Mesenchymal stem cell (in vitro differentiated cells and primary cell): ENCODE measurements around the gene ZNF521.
"Not testable (repeated sequence)": the region's sequence is repeated elsewhere in the genome, so short reads cannot be mapped to it uniquely, and the experiment has no call there.

ENCODE experiments used
- DNase-seq: peaks from one replicate; pipeline ENCODE4 v3.0.0-alpha.2; 2013
- H2AFZ ChIP-seq: one replicate; pipeline ENCODE4 v1.6.1; 2013; ENCODE audit warnings: low read depth, mild to moderate bottlenecking, control low read depth, inconsistent platforms, low read length, moderate library complexity
- H2AK5ac ChIP-seq: 2 replicates; pipeline ENCODE4 v1.6.1; 2013; ENCODE audit warnings: low read length, moderate library complexity, mild to moderate bottlenecking, inconsistent platforms; ENCODE audit not compliant: severe bottlenecking
- H2BK120ac ChIP-seq: one replicate; pipeline ENCODE4 v1.6.1; 2013; ENCODE audit warnings: low read depth, mild to moderate bottlenecking, inconsistent platforms, low read length, moderate library complexity
- H2BK12ac ChIP-seq, 2 experiments: one replicate each; pipeline ENCODE4 v1.6.1; 2013; ENCODE audit warnings: inconsistent platforms in 2 of 2, low read length in 2 of 2, mild to moderate bottlenecking in 2 of 2, moderate library complexity in 2 of 2, control low read depth in 1 of 2
- H2BK15ac ChIP-seq: one replicate; pipeline ENCODE4 v1.6.1; 2013; ENCODE audit warnings: mild to moderate bottlenecking, low read depth, inconsistent platforms; ENCODE audit not compliant: poor library complexity, severe bottlenecking
- H2BK5ac ChIP-seq: 2 replicates; pipeline ENCODE4 v1.6.1; 2013; ENCODE audit warnings: low read depth, mild to moderate bottlenecking, low read length, control low read depth, inconsistent platforms; ENCODE audit not compliant: poor library complexity, severe bottlenecking
- H3K14ac ChIP-seq, 2 experiments: one replicate each; pipeline ENCODE4 v1.6.1; 2013; ENCODE audit warnings: inconsistent platforms in 2 of 2, low read length in 2 of 2, control low read depth in 1 of 2, mild to moderate bottlenecking in 1 of 2, moderate library complexity in 1 of 2
- H3K18ac ChIP-seq, 2 experiments: one replicate each; pipeline ENCODE4 v1.6.1; 2013; ENCODE audit warnings: inconsistent platforms in 2 of 2, low read length in 2 of 2, control low read depth in 1 of 2, low read depth in 1 of 2, mild to moderate bottlenecking in 1 of 2
- H3K23ac ChIP-seq, 2 experiments: one replicate each; pipeline ENCODE4 v1.6.1; 2013; ENCODE audit warnings: inconsistent platforms in 2 of 2, low read length in 2 of 2, mild to moderate bottlenecking in 2 of 2, moderate library complexity in 2 of 2, control low read depth in 1 of 2
- H3K27ac ChIP-seq: 2 replicates; pipeline ENCODE4 v1.5.1; 2013; ENCODE audit warnings: mild to moderate bottlenecking, moderate library complexity, low read length, control low read depth, inconsistent platforms; ENCODE audit not compliant: poor library complexity, severe bottlenecking
- H3K27me3 ChIP-seq, 2 experiments: 2 replicates each; pipeline versions ENCODE4 v1.6.1 to v1.7.0; 2013; ENCODE audit warnings: low read length in 2 of 2, mild to moderate bottlenecking in 2 of 2, moderate library complexity in 2 of 2, control low read depth in 1 of 2, inconsistent platforms in 1 of 2; ENCODE audit not compliant: control insufficient read depth in 1 of 2, insufficient read depth in 1 of 2
- H3K36me3 ChIP-seq, 2 experiments: 2 replicates each; pipeline versions ENCODE4 v1.6.1 to v1.7.0; 2013; ENCODE audit warnings: low read length in 2 of 2, control low read depth in 1 of 2, inconsistent platforms in 1 of 2, low read depth in 1 of 2, mild to moderate bottlenecking in 1 of 2; ENCODE audit not compliant: insufficient read depth in 2 of 2, control insufficient read depth in 1 of 2
- H3K4ac ChIP-seq, 2 experiments: one replicate each; pipeline ENCODE4 v1.6.1; 2013; ENCODE audit warnings: inconsistent platforms in 2 of 2, low read length in 2 of 2, mild to moderate bottlenecking in 2 of 2, moderate library complexity in 2 of 2, control low read depth in 1 of 2, low read depth in 1 of 2
- H3K4me1 ChIP-seq: 2 replicates; pipeline ENCODE4 v1.6.1; 2013; ENCODE audit warnings: low read depth, low read length, control low read depth; ENCODE audit not compliant: control insufficient read depth, insufficient read depth
- H3K4me2 ChIP-seq: 2 replicates; pipeline ENCODE4 v1.6.1; 2013; ENCODE audit warnings: low read length, mild to moderate bottlenecking, inconsistent platforms; ENCODE audit not compliant: poor library complexity, severe bottlenecking
- H3K4me3 ChIP-seq, 2 experiments: 2 replicates each; pipeline versions ENCODE4 v1.5.1 to v1.7.0; 2013; ENCODE audit warnings: low read length in 2 of 2, mild to moderate bottlenecking in 2 of 2, control low read depth in 1 of 2, low read depth in 1 of 2; ENCODE audit not compliant: insufficient read depth in 1 of 2
- H3K79me1 ChIP-seq: replicated peaks from 2 replicates; pipeline ENCODE4 v1.6.1; 2013; ENCODE audit warnings: mild to moderate bottlenecking, control low read depth, low read length, inconsistent platforms; ENCODE audit not compliant: poor library complexity, severe bottlenecking
- H3K9ac ChIP-seq: 2 replicates; pipeline ENCODE4 v1.7.0; 2013; ENCODE audit warnings: mild to moderate bottlenecking, low read length, moderate library complexity
- H3K9me3 ChIP-seq: 2 replicates; pipeline ENCODE4 v1.7.0; 2013; ENCODE audit warnings: mild to moderate bottlenecking, low read length; ENCODE audit not compliant: control insufficient read depth
- H4K8ac ChIP-seq: one replicate; pipeline ENCODE4 v1.6.1; 2013; ENCODE audit warnings: inconsistent platforms, mild to moderate bottlenecking, low read length, moderate library complexity
- H4K91ac ChIP-seq: one replicate; pipeline ENCODE4 v1.6.1; 2013; ENCODE audit warnings: mild to moderate bottlenecking, low read length, inconsistent platforms
- WGBS: methylation state at CpG from one replicate; pipeline ENCODE4 v1.1.7; 2013; ENCODE audit warnings: mixed read lengths; 5-methylcytosine and 5-hydroxymethylcytosine counted together

ZNF521 gene

DNA sequence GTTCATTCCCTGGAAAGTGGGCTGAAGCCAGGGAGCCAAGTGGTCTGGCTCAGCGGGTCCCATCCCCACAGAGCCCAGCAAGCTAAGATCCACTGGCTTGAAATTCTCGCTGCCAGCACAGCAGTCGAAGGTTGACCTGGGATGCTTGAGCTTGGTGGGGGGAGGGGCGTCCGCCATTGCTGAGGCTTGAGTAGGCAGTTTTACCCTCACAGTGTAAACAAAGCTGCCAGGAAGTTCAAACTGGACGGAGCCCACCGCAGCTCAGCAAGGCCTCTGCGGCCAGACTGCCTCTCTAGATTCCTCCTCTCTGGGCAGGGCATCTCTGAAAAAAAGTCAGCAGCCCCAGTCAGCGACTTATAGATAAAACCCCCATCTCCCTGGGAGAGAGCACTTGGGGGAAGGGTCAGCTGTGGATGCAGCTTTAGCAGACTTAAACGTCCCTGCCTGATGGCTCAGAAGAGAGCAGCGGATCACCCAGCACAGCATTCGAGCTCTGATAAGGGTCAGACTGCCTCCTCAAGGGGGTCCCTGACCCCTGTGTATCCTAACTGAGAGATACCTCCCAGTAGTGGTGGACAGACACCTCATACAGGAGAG is 84.9 kb downstream of the ZNF521 start:
- not testable (repeated sequence) for H3K4me1 ChIP-seq, H3K36me3 ChIP-seq, H3K23ac ChIP-seq, H3K9ac ChIP-seq, H3K9me3 ChIP-seq, H2BK120ac ChIP-seq, H2AFZ ChIP-seq, H2BK5ac ChIP-seq, H2BK15ac ChIP-seq, H3K27me3 ChIP-seq, H3K79me1 ChIP-seq, H3K4me3 ChIP-seq
- peak overlapping the region; percentile 57 for H4K91ac ChIP-seq
- H3K18ac ChIP-seq: peak overlapping the region; percentile 82 to 86
- peak overlapping the region in 1 of 2 experiments; percentile 89 for H3K14ac ChIP-seq
- peak; percentile 45 for DNase-seq
- H3K4me2 ChIP-seq: peak overlapping the region; percentile 49
- peak overlapping the region; percentile 19 to 24 for H3K4ac ChIP-seq
- peak overlapping the region; percentile 62 for H3K27ac ChIP-seq
- peak overlapping the region; percentile 52 for H4K8ac ChIP-seq
- 20% methylated on average over 9 of the region's 12 CpGs for WGBS
- peak overlapping the region; percentile 23 to 92 for H2BK12ac ChIP-seq
- H2AK5ac ChIP-seq: peak overlapping the region; percentile 44

DNA sequence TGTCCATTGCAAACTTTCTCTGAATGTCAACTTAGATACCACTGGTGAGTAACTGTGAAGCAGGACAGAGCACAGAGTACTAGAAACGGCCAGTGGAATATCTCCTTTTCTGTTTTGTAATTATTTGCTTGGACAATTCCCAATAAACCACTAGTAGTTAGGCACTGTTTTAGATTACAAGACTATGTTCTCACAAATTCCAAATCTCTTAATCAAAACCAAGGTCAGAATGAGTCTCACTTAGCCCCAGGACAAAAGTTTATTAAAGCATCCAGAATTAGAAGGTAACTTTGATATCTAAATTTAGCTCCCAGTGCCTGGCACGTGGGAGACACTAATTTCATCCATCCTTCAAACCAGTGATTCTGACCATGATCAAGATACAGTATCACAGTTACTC is 89.0 kb downstream of the ZNF521 start:
- Histone ChIP-seq H2BK15ac (no peak overlapping the region), H3K27ac (peak overlapping the region; percentile 50), H3K18ac (no peak overlapping the region), H3K4me1 (peaks cover 12% of the 10 kb centered on the region), H2AK5ac (no peak overlapping the region), H3K36me3 (peaks cover 0 to 12% of the 10 kb centered on the region in 2 experiments), H2BK120ac (no peak overlapping the region), H3K14ac (no peak overlapping the region), H4K91ac (no peak overlapping the region), H2BK5ac (no peak overlapping the region), H2BK12ac (no peak overlapping the region), H3K23ac (no peak overlapping the region), H3K9me3 (no peaks in the 10 kb centered on the region), H3K4me2 (no peak overlapping the region), H2AFZ (no peak overlapping the region), H3K27me3 (no peaks in the 10 kb centered on the region), H3K4me3 (no peak overlapping the region), H4K8ac (no peak overlapping the region), H3K4ac (no peak overlapping the region), H3K9ac (no peak overlapping the region), H3K79me1 (peaks cover 20% of the 10 kb centered on the region)
- WGBS: no CpG with 5 or more reads among the region's 2 CpGs
- DNase-seq: peak; percentile 59

- H3K9me3 ChIP-seq: no peaks in the 10 kb centered on the region
- no peak overlapping the region for H2BK15ac ChIP-seq
- no peak overlapping the region for H2BK12ac ChIP-seq
- H3K14ac ChIP-seq: no peak overlapping the region
- H3K4me2 ChIP-seq: no peak overlapping the region
- peaks cover 7% of the 10 kb centered on the region for H3K4me1 ChIP-seq
- H4K91ac ChIP-seq: no peak overlapping the region
- no peak overlapping the region for H2AK5ac ChIP-seq
- no peak overlapping the region for H2BK5ac ChIP-seq
- no peak overlapping the region for H2AFZ ChIP-seq
- peak overlapping the region; percentile 31 for H3K27ac ChIP-seq
- peaks cover 21% of the 10 kb centered on the region for H3K79me1 ChIP-seq
- no peak overlapping the region for H3K23ac ChIP-seq
- no peak overlapping the region for H4K8ac ChIP-seq
- peak; percentile 69 for DNase-seq
- H3K27me3 ChIP-seq: no peaks in the 10 kb centered on the region
- H2BK120ac ChIP-seq: no peak overlapping the region
- no peak overlapping the region for H3K4ac ChIP-seq
- H3K18ac ChIP-seq: no peak overlapping the region
- 21% methylated on average over 4 of the region's 5 CpGs for WGBS
- H3K9ac ChIP-seq: no peak overlapping the region
- peaks cover 0 to 12% of the 10 kb centered on the region in 2 experiments for H3K36me3 ChIP-seq
- no peak overlapping the region for H3K4me3 ChIP-seq
Observed at GRCh38 chr18:25261768-25262167, 90.2 kb downstream of the ZNF521 start.

- WGBS: 79% methylated on average over 4 of the region's 4 CpGs
Observed at GRCh38 chr18:25256439-25256838, 95.5 kb downstream of the ZNF521 start.

More at GRCh38 chr18:25256439-25256838, 95.5 kb downstream of the ZNF521 start:
- H2BK120ac ChIP-seq: no peak overlapping the region
- peaks cover 25% of the 10 kb centered on the region for H3K79me1 ChIP-seq
- no peak overlapping the region for H2BK15ac ChIP-seq
- H3K27ac ChIP-seq: no peak overlapping the region
- no peak for DNase-seq
- H3K27me3 ChIP-seq: no peaks in the 10 kb centered on the region
- no peak overlapping the region for H3K9ac ChIP-seq
- H2AFZ ChIP-seq: no peak overlapping the region
- H3K4me3 ChIP-seq: no peak overlapping the region
- H3K23ac ChIP-seq: no peak overlapping the region
- no peak overlapping the region for H2BK12ac ChIP-seq
- H3K9me3 ChIP-seq: no peaks in the 10 kb centered on the region
- no peak overlapping the region for H2BK5ac ChIP-seq
- H3K14ac ChIP-seq: no peak overlapping the region
- H3K18ac ChIP-seq: no peak overlapping the region
- peaks cover 0 to 15% of the 10 kb centered on the region in 2 experiments for H3K36me3 ChIP-seq
- H4K8ac ChIP-seq: no peak overlapping the region
- no peak overlapping the region for H2AK5ac ChIP-seq
- H4K91ac ChIP-seq: no peak overlapping the region
- peaks cover 2% of the 10 kb centered on the region for H3K4me1 ChIP-seq
- no peak overlapping the region for H3K4ac ChIP-seq
- no peak overlapping the region for H3K4me2 ChIP-seq
